Measurements from ENCODE around the gene TCEANC2. TPM values are rescaled to one million over a fixed set of nuclear protein-coding genes. Genes with fewer than 3 reads are reported as not detected.

TCEANC2 gene
- total RNA-seq, 1 donor from 2014 or later = 0.64 TPM

DNA sequence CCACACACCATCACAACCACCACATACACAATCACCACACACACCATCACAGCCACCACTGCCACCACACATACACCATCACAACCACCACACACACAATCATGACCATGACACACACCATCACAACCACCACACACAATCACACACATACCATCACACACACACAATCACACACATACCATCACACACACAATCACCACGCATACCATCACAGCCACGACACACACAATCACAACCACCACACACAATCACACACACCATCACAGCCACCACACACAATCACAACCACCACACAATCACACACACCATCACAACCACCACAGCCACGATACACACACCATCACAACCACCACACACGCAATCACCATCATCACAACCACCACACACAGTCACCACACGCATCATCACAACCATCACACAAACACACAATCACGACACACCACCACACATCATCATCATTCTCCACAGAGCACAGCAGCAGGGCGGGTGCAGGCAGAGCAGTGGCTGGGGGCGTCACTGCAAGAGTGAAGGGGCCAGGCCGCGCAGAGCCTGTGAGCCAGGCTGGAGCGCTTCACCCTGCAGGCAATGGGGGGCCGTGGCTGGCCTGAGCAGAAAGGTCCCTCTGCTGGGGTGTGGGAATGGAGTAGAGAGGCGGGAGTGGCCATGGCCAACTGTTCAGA is 66.8 kb downstream of the TCEANC2 start:
- no peaks in the 10 kb centered on the region for H3K36me3 ChIP-seq
- intact Hi-C loops (cut with DNase I) = loop anchor here (5.0 kb wide), 2 partner anchors 152 to 287 kb away; partner anchors contain the start of gene SSBP3
- H3K27ac ChIP-seq = no peak overlapping the region
- no peaks in the 10 kb centered on the region for H3K9me3 ChIP-seq
- no peak overlapping the region for H3K4me3 ChIP-seq
- no peak for DNase-seq (ENCODE audit: low spot score in 2 of 2)
- TF ChIP-seq, protein P1, sequence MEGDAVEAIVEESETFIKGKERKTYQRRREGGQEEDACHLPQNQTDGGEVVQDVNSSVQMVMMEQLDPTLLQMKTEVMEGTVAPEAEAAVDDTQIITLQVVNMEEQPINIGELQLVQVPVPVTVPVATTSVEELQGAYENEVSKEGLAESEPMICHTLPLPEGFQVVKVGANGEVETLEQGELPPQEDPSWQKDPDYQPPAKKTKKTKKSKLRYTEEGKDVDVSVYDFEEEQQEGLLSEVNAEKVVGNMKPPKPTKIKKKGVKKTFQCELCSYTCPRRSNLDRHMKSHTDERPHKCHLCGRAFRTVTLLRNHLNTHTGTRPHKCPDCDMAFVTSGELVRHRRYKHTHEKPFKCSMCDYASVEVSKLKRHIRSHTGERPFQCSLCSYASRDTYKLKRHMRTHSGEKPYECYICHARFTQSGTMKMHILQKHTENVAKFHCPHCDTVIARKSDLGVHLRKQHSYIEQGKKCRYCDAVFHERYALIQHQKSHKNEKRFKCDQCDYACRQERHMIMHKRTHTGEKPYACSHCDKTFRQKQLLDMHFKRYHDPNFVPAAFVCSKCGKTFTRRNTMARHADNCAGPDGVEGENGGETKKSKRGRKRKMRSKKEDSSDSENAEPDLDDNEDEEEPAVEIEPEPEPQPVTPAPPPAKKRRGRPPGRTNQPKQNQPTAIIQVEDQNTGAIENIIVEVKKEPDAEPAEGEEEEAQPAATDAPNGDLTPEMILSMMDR (IDR thresholded peaks at IDR 0.05) = no peak
- no peaks in the 10 kb centered on the region for H3K27me3 ChIP-seq
- H3K4me1 ChIP-seq = peaks cover 0 to 3% of the 10 kb centered on the region in 2 donors

DNA sequence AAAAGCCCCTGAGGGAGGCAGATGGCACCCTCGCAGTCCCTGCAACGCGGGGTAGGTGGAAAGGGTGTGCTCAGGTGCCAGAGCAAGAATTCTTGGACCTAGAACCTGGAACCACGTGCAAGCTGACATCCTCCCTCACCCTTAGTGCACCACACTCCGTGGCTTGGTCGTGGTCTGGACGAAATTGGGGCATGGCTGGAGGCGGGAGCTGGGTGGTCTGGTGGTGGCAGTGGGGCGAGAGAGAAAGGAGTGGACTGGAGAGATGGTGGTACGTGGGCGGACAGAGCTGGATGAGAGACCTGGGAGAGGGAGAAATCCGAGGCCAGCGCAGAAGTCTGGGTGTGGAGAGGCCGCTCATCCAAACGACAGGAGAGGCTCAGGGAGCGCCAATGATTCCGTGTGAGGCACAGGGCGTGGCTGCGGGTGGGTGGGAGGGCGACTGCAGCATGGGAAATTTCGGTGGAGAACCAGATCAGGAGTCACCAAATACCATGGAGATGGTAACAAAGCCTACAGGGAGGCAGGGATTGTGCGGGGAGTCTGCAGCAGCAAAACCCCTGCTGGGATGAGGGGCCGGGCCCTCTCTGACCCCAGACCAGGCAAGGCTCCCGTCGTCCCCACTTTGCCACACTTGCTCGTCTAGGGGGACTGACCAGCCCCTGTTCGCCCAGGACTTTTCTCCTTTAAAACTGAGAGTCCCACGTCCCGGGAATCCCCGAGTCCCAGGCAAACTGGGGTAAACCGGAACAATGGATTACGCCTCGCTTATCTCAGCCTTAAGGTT is 67.5 kb downstream of the TCEANC2 start:
- no peak for DNase-seq (ENCODE audit: low spot score in 2 of 2)
- H3K9me3 ChIP-seq = no peaks in the 10 kb centered on the region
- no peaks in the 10 kb centered on the region for H3K36me3 ChIP-seq
- no peak overlapping the region for H3K27ac ChIP-seq
- TF ChIP-seq, protein P1 (IDR thresholded peaks at IDR 0.05) = no peak
- intact Hi-C loops (cut with DNase I) = loop anchor here (1.0 to 5.0 kb wide), 3 partner anchors 151 to 368 kb away; partner anchors contain the start of gene SSBP3
- peak overlapping the region; percentile 25 to 60 for H3K4me3 ChIP-seq
- peaks cover 0 to 3% of the 10 kb centered on the region in 2 donors for H3K4me1 ChIP-seq
- H3K27me3 ChIP-seq = no peaks in the 10 kb centered on the region

GRCh38 chr1:54121482-54122134 is 68.2 kb downstream of the TCEANC2 start:
- Histone ChIP-seq H3K27ac (no peak overlapping the region), H3K4me3 (peak overlapping the region; percentile 25 to 60), H3K9me3 (no peaks in the 10 kb centered on the region), H3K27me3 (no peaks in the 10 kb centered on the region), H3K4me1 (peaks cover 0 to 3% of the 10 kb centered on the region in 2 donors), H3K36me3 (no peaks in the 10 kb centered on the region)
- TF ChIP-seq, protein P1 (IDR thresholded peaks at IDR 0.05) = peak; percentile 68 to 85 (median 81)
- DNase-seq (ENCODE audit: low spot score in 2 of 2) = peak in 1 of 2 donors; percentile 87
- intact Hi-C loops (cut with DNase I) = loop anchor here (1.0 to 5.0 kb wide), 3 partner anchors 151 to 368 kb away; partner anchors contain the start of gene SSBP3

GRCh38 chr1:54122135-54122751 is 68.8 kb downstream of the TCEANC2 start:
- TF ChIP-seq, protein P1 (IDR thresholded peaks at IDR 0.05) = no peak
- no peak overlapping the region for H3K27ac ChIP-seq
- peak overlapping the region; percentile 25 to 60 for H3K4me3 ChIP-seq
- intact Hi-C loops (cut with DNase I) = loop anchor here (5.0 kb wide), 2 partner anchors 150 to 285 kb away; partner anchors contain the start of gene SSBP3
- H3K27me3 ChIP-seq = no peaks in the 10 kb centered on the region
- peaks cover 0 to 3% of the 10 kb centered on the region in 2 donors for H3K4me1 ChIP-seq
- no peak for DNase-seq (ENCODE audit: low spot score in 2 of 2)
- no peaks in the 10 kb centered on the region for H3K36me3 ChIP-seq
- no peaks in the 10 kb centered on the region for H3K9me3 ChIP-seq

DNA sequence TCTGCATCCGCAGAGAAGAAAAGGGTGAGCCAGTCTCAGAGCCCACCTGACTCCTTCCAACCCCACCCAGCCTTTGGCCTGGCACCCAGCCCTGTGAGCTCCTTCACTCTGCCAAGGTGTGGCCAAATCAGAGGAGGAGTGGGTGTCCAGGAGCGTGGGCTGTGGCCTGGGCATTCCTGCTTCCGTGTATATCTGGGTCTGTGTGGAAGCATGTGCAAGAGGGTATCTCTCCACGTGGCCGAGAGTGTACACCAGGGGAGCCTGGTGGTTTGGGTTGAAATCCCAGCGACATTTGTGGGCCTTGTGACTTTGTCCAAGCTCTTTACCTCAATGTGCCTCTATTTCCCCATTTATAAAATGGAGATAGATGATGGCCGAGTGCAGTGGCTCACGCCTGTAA is 69.6 kb downstream of the TCEANC2 start:
- TF ChIP-seq, protein P1 (IDR thresholded peaks at IDR 0.05) = no peak
- no peaks in the 10 kb centered on the region for H3K27me3 ChIP-seq
- no peak overlapping the region for H3K27ac ChIP-seq
- no peaks in the 10 kb centered on the region for H3K36me3 ChIP-seq
- peaks cover 0 to 3% of the 10 kb centered on the region in 2 donors for H3K4me1 ChIP-seq
- H3K9me3 ChIP-seq = no peaks in the 10 kb centered on the region
- no peak overlapping the region for H3K4me3 ChIP-seq
- intact Hi-C loops (cut with DNase I) = loop anchor here (5.0 kb wide), 2 partner anchors 149 to 284 kb away; partner anchors contain the start of gene SSBP3
- no peak for DNase-seq (ENCODE audit: low spot score in 2 of 2)
